Sigmoid colon (tissue), 7 donors: Measurements from ENCODE around the gene SNRPF. TPM values are rescaled to one million over a fixed set of nuclear protein-coding genes. Genes with fewer than 3 reads are reported as not detected.
"Not testable (repeated sequence)": the region's sequence is repeated elsewhere in the genome, so short reads cannot be mapped to it uniquely, and the experiment has no call there.

Experiments used
- DNase-seq: peaks from one replicate; pipeline ENCODE4 v3.0.0-alpha.2; 2019
- H3K27ac ChIP-seq, 4 donors: fragments of 200-600 bp; sonication (generic); one replicate each; pipeline ENCODE4 v1.5.1; 2016 to 2019; ENCODE audit warnings: mild to moderate bottlenecking in 1 of 4
- H3K27me3 ChIP-seq, 3 donors: fragments of 200-600 bp; sonication (generic); one replicate each; pipeline ENCODE4 v1.5.1; 2019; ENCODE audit warnings: mild to moderate bottlenecking in 1 of 3
- H3K36me3 ChIP-seq, 4 donors: fragments of 200-600 bp; sonication (generic); one replicate each; pipeline ENCODE4 v1.5.1; 2016 to 2019
- H3K4me1 ChIP-seq, 4 donors: fragments of 200-600 bp; sonication (generic); one replicate each; pipeline ENCODE4 v1.5.1; 2017 to 2019
- H3K4me3 ChIP-seq, 4 donors: fragments of 200-600 bp; sonication (generic); one replicate each; pipeline ENCODE4 v1.5.1; 2017 to 2019; ENCODE audit warnings: mild to moderate bottlenecking in 2 of 4, moderate library complexity in 1 of 4
- H3K9me3 ChIP-seq, 4 donors: fragments of 200-600 bp in 3 of 4; sonication (generic) in 3 of 4; one replicate each; pipeline versions ENCODE4 v1.5.1 to v1.6.1; 2013 to 2019
- EP300 ChIP-seq, 4 donors: sonication (generic); formaldehyde crosslinking; IDR thresholded peaks; one replicate each; pipeline ENCODE4 v1.6.1; 2017; ENCODE audit warnings: antibody characterized with exemption in 4 of 4
- POLR2A ChIP-seq, 2 donors: fragments of 450-650 bp; IDR thresholded peaks; one replicate each; pipeline ENCODE4 v1.6.1; 2016; ENCODE audit warnings: antibody characterized with exemption in 2 of 2, mild to moderate bottlenecking in 2 of 2, moderate library complexity in 2 of 2
- POLR2AphosphoS5 ChIP-seq, 4 donors: sonication (generic); formaldehyde crosslinking; IDR thresholded peaks; one replicate each; pipeline ENCODE4 v1.6.1; 2017; ENCODE audit warnings: antibody characterized with exemption in 4 of 4
- WGBS, 2 donors: extraction: QIAGEN DNeasy Blood & Tissue Kit; methylation state at CpG; one replicate each; pipeline ENCODE4 v1.1.7; 2013; 5-methylcytosine and 5-hydroxymethylcytosine counted together
- intact Hi-C: fragments of 100-400 bp; cut with DNase I; formaldehyde crosslinking; loops from one replicate; pipeline ENCODE4 v1.15.1; 2023
- polyA plus RNA-seq, 3 donors: library from polyadenylated mRNA; stranded (reverse); fragments of 200-250 nt; gene quantifications; one replicate each; pipeline ENCODE4 v1.2.3, GENCODE V29; 2013
- total RNA-seq, 4 donors: library from RNA; depleted of rRNA; stranded (reverse); fragments of >200 nt; gene quantifications; one replicate each; pipeline ENCODE4 v1.1.0, GENCODE V29; 2016
- TF ChIP-seq, protein P1 (sequence below), 4 experiments: fragments of 450-650 bp in 3 of 4; fragments of 200-600 bp in 1 of 4; IDR thresholded peaks; one replicate each; pipeline ENCODE4 v1.5.1; 2016 to 2019; ENCODE audit warnings: antibody characterized with exemption in 4 of 4, mild to moderate bottlenecking in 3 of 4, moderate library complexity in 2 of 4
- donor health status: healthy with polysubstance abuse.
- donor health status: Bipolar disorder and iron deficiency.
- donor health status: healthy.

Gene SNRPF
- 1 to 10 TPM; 3.0 to 9.0 (median 7.2) TPM for total RNA-seq
- 10 to 100 TPM; 33.0 to 52.3 (median 43.9) TPM for polyA plus RNA-seq

DNA sequence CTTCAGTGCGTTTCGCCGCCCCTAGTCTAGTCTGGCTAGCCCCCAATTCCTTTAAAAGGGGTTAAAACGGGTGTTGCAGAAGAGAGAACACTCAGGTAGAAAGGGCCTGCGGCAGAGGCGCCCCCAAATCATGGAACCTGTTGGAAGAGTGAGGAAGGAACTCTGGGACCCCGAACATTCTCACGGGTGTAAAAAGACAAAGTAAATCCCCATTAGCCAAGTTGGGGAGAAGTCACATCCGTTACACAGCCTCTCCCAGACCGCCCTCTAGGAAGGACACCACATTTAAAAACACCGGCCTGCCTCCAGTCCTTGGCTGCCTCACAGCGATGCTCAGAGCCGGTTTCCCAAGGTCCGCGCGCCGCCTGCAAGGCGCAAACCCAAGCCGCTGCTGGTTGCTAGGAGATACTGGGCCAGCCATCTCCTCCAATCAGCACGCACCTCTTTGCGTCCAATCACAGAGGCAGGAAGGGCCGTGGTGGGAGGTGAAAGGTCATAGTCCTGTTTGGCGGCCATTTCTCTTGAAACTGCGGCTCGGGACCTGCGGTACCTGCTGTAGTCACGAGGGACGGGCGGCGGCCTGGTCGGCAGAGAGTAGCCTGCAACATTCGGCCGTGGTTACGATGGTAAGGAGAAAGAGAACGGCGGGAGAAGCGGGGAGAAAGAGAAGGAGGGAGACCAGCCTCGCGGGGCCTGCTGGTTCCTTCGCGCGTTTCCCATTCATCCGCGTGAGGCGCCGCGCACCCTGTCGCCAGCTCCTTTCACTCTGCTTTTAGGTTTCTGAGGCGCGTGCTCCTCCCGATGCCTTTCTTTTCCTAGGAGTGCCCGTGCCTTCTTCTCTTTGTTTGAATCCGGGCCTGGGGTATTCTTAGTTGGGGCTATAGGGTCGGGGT is at the start of gene SNRPF:
TSS of gene SNRPF (plus strand) at position 502 of the 893 bp plus-strand sequence. CDS start at position 624, 122 bp downstream.
- intact Hi-C loops, result loop anchor here (1.0 to 5.0 kb wide), 2 partner anchors 67 to 84 kb away; partner anchors contain the start of genes AMDHD1 and CCDC38
- Histone ChIP-seq H3K9me3 (no peaks in the 10 kb centered on the region), H3K4me1 (peaks cover 0 to 22% (median 20%) of the 10 kb centered on the region in 4 donors), H3K27me3 (no peaks in the 10 kb centered on the region), H3K36me3 (peaks cover 0 to 28% (median 14%) of the 10 kb centered on the region in 4 donors), H3K27ac (peak within 1 kb of the TSS; percentile 74 to 81 (median 79)), H3K4me3 (peak within 1 kb of the TSS; percentile 66 to 79 (median 72))
- 1 to 2% methylated on average over 54 of the region's 54 CpGs for WGBS, 2 donors
- DNase-seq, result peak; percentile 98
- no peak for TF ChIP-seq POLR2A (IDR thresholded peaks at IDR 0.05)
- peak; percentile 34 to 74 (median 70) for TF ChIP-seq POLR2AphosphoS5 (IDR thresholded peaks at IDR 0.05)
- TF ChIP-seq, protein P1, sequence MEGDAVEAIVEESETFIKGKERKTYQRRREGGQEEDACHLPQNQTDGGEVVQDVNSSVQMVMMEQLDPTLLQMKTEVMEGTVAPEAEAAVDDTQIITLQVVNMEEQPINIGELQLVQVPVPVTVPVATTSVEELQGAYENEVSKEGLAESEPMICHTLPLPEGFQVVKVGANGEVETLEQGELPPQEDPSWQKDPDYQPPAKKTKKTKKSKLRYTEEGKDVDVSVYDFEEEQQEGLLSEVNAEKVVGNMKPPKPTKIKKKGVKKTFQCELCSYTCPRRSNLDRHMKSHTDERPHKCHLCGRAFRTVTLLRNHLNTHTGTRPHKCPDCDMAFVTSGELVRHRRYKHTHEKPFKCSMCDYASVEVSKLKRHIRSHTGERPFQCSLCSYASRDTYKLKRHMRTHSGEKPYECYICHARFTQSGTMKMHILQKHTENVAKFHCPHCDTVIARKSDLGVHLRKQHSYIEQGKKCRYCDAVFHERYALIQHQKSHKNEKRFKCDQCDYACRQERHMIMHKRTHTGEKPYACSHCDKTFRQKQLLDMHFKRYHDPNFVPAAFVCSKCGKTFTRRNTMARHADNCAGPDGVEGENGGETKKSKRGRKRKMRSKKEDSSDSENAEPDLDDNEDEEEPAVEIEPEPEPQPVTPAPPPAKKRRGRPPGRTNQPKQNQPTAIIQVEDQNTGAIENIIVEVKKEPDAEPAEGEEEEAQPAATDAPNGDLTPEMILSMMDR (IDR thresholded peaks at IDR 0.05), result no peak

DNA sequence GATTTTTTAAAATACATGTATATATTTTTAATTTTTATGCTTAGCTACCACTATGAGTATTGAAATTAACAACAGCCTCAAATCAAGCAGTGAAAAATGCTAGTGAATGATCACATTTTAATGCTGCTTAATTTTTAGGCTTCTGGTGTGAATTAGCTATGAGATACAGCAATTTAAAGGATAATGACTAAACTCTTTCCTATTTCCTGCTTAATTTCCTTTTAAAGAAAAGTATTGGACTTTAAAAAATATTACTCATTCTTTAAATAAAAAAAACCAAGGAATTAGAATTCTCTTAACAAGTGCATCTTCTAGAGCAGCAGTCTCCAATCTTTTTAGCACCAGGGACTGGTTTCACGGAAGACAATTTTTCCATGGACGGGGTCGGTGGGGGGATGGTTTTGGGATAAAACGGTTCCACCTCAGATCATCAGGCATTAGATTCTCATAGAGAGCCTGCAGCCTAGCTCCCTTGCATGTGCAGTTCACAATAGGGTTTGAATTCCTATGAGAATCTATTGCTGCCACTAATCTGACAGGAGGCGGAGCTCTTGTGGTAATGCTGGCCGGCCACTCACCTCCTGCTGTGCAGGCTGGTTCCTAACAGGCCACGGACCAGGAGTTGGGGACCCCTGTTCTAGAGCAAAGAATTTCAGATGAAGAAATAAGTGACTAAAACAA is 49.6 kb upstream of the SNRPF start:
- H3K27me3 ChIP-seq, result no peaks in the 10 kb centered on the region
- H3K4me1 ChIP-seq, result peaks cover 0 to 2% (median 0%) of the 10 kb centered on the region in 4 donors
- intact Hi-C loops, result no loop called here
- WGBS, 2 donors, result 91 to 93% methylated on average over 7 of the region's 7 CpGs
- H3K9me3 ChIP-seq, result no peaks in the 10 kb centered on the region
- no peak overlapping the region for H3K27ac ChIP-seq
- no peak for DNase-seq
- H3K36me3 ChIP-seq, result no peaks in the 10 kb centered on the region
- no peak overlapping the region for H3K4me3 ChIP-seq
- no peak for TF ChIP-seq POLR2A (IDR thresholded peaks at IDR 0.05)
- no peak for TF ChIP-seq EP300 (IDR thresholded peaks at IDR 0.05)
- TF ChIP-seq, protein P1 (IDR thresholded peaks at IDR 0.05), result no peak
- TF ChIP-seq POLR2AphosphoS5 (IDR thresholded peaks at IDR 0.05), result no peak

DNA sequence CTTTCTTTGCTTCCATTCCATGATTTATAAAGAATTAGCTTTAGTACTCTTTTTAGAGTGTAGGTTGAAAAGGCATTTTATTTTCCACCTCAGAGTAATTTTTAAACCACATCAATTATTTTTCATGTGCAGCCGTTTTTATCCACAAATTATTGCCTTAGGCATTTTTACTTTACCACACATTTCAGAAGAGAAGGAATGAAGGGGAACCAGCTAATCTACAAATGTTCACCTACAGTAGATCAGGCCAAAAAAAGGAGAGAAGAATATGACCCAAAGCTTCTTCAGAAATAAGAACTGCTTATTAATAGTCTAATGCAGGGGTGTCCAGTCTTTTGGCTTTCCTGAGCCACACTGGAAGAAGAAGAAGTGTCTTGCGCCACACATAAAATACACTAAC is 48.3 kb upstream of the SNRPF start:
- 67 to 91% methylated on average over 2 of the region's 2 CpGs for WGBS, 2 donors

DNA sequence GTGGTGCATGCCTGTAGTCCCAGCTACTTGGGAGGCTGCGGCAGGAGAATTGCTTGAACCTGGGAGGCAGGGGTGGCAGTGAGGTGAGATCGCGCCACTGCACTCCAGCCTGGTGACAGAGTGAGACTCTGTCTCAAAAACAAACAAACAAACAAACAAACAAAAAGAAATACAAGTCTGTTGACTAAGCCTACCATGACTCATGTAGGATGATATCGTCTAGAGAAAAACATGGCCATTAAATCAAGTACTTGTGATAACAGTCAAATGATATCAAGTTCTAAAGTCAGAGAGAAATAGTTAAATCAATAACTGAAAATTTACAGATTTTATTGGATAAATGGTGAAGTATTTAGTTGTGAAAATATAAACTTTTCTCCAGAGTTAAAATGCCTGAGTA is 46.6 kb upstream of the SNRPF start:
- H3K36me3 ChIP-seq, H3K4me1 ChIP-seq, H3K4me3 ChIP-seq, H3K27me3 ChIP-seq, H3K9me3 ChIP-seq, DNase-seq, H3K27ac ChIP-seq: not testable (repeated sequence)
- intact Hi-C loops, result loop anchor here (10.0 kb wide), 1 partner anchor 187 kb away; no protein-coding TSS in a partner anchor
- whole genome bisulfite sequencing, 2 donors, result 82 to 92% methylated on average over 4 of the region's 4 CpGs

More for the DNA sequence above, 48.3 kb upstream of the SNRPF start:
- H3K4me3 ChIP-seq, result no peak overlapping the region
- H3K27ac ChIP-seq, result no peak overlapping the region
- H3K4me1 ChIP-seq, result peaks cover 0 to 3% (median 0%) of the 10 kb centered on the region in 4 donors
- TF ChIP-seq, protein P1 (IDR thresholded peaks at IDR 0.05), result no peak
- no peak for TF ChIP-seq POLR2AphosphoS5 (IDR thresholded peaks at IDR 0.05)
- TF ChIP-seq POLR2A (IDR thresholded peaks at IDR 0.05), result no peak
- no peak for TF ChIP-seq EP300 (IDR thresholded peaks at IDR 0.05)
- no peaks in the 10 kb centered on the region for H3K9me3 ChIP-seq
- DNase-seq, result no peak
- H3K27me3 ChIP-seq, result no peaks in the 10 kb centered on the region
- intact Hi-C loops, result loop anchor here (10.0 kb wide), 1 partner anchor 186 kb away; no protein-coding TSS in a partner anchor
- H3K36me3 ChIP-seq, result no peaks in the 10 kb centered on the region
